Activated CD8-positive, alpha-beta memory T cell treated with anti-CD3 and anti-CD28 coated beads, Interleukin-2, amount 50 U/mL, for 4 hours (primary cell): ENCODE data around the gene PDP2.
"Not testable (repeated sequence)": the region's sequence is repeated elsewhere in the genome, so short reads cannot be mapped to it uniquely, and the experiment has no call there.

Experiments used
- DNase-seq: peaks from one replicate; pipeline ENCODE4 v3.0.0-alpha.2; 2020

The PDP2 gene

GRCh38 chr16:66856184-66856730 lies 24.1 kb upstream of the PDP2 start:
- DNase-seq: no peak

- DNase-seq: no peak
Measured at GRCh38 chr16:66856801-66857200, 23.5 kb upstream of the PDP2 start.

- no peak for DNase-seq
Measured at GRCh38 chr16:66857437-66857836, 22.9 kb upstream of the PDP2 start.

GRCh38 chr16:66858740-66859396 lies 21.4 kb upstream of the PDP2 start:
- DNase-seq: no peak

- DNase-seq: no peak
Measured at GRCh38 chr16:66859397-66860068, 20.8 kb upstream of the PDP2 start.

GRCh38 chr16:66862023-66862520 lies 18.2 kb upstream of the PDP2 start:
- no peak for DNase-seq

GRCh38 chr16:66863707-66864106 lies 16.6 kb upstream of the PDP2 start:
- no peak for DNase-seq

GRCh38 chr16:66869424-66869823 lies 10.9 kb upstream of the PDP2 start:
- DNase-seq: no peak

- DNase-seq: not testable (repeated sequence)
Measured at GRCh38 chr16:66871363-66871762, 9.0 kb upstream of the PDP2 start.

- no peak for DNase-seq
Measured at GRCh38 chr16:66871840-66872239, 8.5 kb upstream of the PDP2 start.

GRCh38 chr16:66872559-66872942 lies 7.8 kb upstream of the PDP2 start:
- no peak for DNase-seq

- DNase-seq: peak; percentile 90
Measured at GRCh38 chr16:66872943-66873684, 7.2 kb upstream of the PDP2 start.

GRCh38 chr16:66873685-66874055 lies 6.6 kb upstream of the PDP2 start:
- no peak for DNase-seq

- no peak for DNase-seq
Measured at GRCh38 chr16:66874079-66874775, 6.1 kb upstream of the PDP2 start.

GRCh38 chr16:66878067-66878466 lies 2.2 kb upstream of the PDP2 start:
- peak; percentile 28 for DNase-seq

GRCh38 chr16:66881014-66881417 lies 701 bp downstream of the PDP2 start:
- DNase-seq: no peak

GRCh38 chr16:66881560-66881959 lies 1.2 kb downstream of the PDP2 start:
- no peak for DNase-seq

GRCh38 chr16:66881964-66882508 lies 1.7 kb downstream of the PDP2 start:
- DNase-seq: no peak

- no peak for DNase-seq
Measured at GRCh38 chr16:66882702-66883101, 2.4 kb downstream of the PDP2 start.

GRCh38 chr16:66885491-66885890 lies 5.2 kb downstream of the PDP2 start:
- DNase-seq: no peak

GRCh38 chr16:66886321-66886720 lies 6.0 kb downstream of the PDP2 start:
- no peak for DNase-seq

GRCh38 chr16:66886914-66887313 lies 6.6 kb downstream of the PDP2 start:
- DNase-seq: no peak
